HEK293T (cell line): ENCODE data around the gene USE1.

Source experiments
- ARNT ChIP-seq: fragments of 450-650 bp; IDR thresholded peaks from 2 replicates; pipeline ENCODE4 v1.6.1; 2017; ENCODE audit warnings: mild to moderate bottlenecking
- BHLHE40 ChIP-seq: fragments of 450-650 bp; IDR thresholded peaks from 2 replicates; pipeline ENCODE4 v1.6.1; 2016; ENCODE audit warnings: mild to moderate bottlenecking, moderate library complexity, borderline replicate concordance
- ELF4 ChIP-seq: fragments of 450-650 bp; IDR thresholded peaks from 2 replicates; pipeline ENCODE4 v1.6.1; 2017; ENCODE audit warnings: antibody characterized with exemption
- FOXA1 ChIP-seq: fragments of 450-650 bp; IDR thresholded peaks from 2 replicates; pipeline ENCODE4 v1.6.1; 2016; ENCODE audit warnings: mild to moderate bottlenecking
- FOXM1 ChIP-seq: fragments of 450-650 bp; IDR thresholded peaks from 2 replicates; pipeline ENCODE4 v1.6.1; 2017; ENCODE audit warnings: mild to moderate bottlenecking, borderline replicate concordance
- LEF1 ChIP-seq: fragments of 450-650 bp; IDR thresholded peaks from 2 replicates; pipeline ENCODE4 v1.6.1; 2017; ENCODE audit warnings: mild to moderate bottlenecking, borderline replicate concordance
- NFRKB ChIP-seq: fragments of 450-650 bp; IDR thresholded peaks from 2 replicates; pipeline ENCODE4 v1.6.1; 2016; ENCODE audit warnings: mild to moderate bottlenecking, moderate library complexity
- SP1 ChIP-seq: fragments of 450-650 bp; IDR thresholded peaks from 2 replicates; pipeline ENCODE4 v1.6.1; 2017
- SUZ12 ChIP-seq: fragments of 450-650 bp; IDR thresholded peaks from 2 replicates; pipeline ENCODE4 v1.6.1; 2016; ENCODE audit warnings: mild to moderate bottlenecking
- TARDBP ChIP-seq: fragments of 450-650 bp; IDR thresholded peaks from 2 replicates; pipeline ENCODE4 v1.6.1; 2016
- ZNF384 ChIP-seq: fragments of 450-650 bp; IDR thresholded peaks from 2 replicates; pipeline ENCODE4 v1.6.1; 2016

DNA sequence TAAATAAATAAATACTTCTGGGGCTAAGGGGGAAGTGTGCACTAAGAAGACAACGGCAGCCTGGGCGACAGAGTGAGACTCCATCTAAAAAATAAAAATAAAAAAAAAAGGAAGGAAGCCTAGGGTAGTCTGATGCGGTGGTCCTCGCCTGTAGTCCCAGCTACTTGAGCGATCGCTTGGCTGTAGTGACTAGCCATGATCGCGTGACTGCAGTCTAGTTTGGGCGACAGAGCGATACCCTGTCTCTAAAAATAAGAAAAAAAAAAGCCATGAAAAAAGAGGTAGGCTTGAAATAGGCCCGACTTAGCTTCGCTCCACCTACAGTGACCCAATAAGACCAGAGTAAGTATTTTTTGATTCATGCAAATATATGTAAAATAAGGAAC is 51.4 kb downstream of the USE1 start:
- no peak for TF ChIP-seq FOXM1
- TF ChIP-seq SP1 = no peak
- TF ChIP-seq NFRKB = no peak
- no peak for TF ChIP-seq BHLHE40
- TF ChIP-seq SUZ12 = no peak
- TF ChIP-seq ZNF384 = peak; percentile 29; the same call in 1 of the 2 replicates
- no peak for TF ChIP-seq LEF1
- TF ChIP-seq FOXA1 = no peak
- no peak for TF ChIP-seq TARDBP
- TF ChIP-seq ELF4 = peak; percentile 38
- TF ChIP-seq ARNT = no peak
